Central memory CD8-positive, alpha-beta T cell (primary cell): ENCODE measurements around the gene FAM81A.
"Not testable (repeated sequence)": the region's sequence is repeated elsewhere in the genome, so short reads cannot be mapped to it uniquely, and the experiment has no call there.

ENCODE experiments used
- ATAC-seq: fragments of 150-1000 bp; cut with Tn5 transposase; replicated peaks from 2 replicates; pipeline ENCODE4 v1.10.0; 2022; ENCODE audit warnings: mild to moderate bottlenecking, moderate FRiP score, moderate number of reproducible peaks; ENCODE audit not compliant: poor library complexity, severe bottlenecking; ENCODE audit errors: extremely low read depth
- DNase-seq, 2 donors: peaks; one replicate each; pipeline ENCODE4 v3.0.0; 2021; ENCODE audit warnings: low spot score in 2 of 2
- H3K27ac Mint-ChIP-seq: one replicate; pipeline ENCODE4 v1.8.0; 2022; ENCODE audit warnings: low read depth, mild to moderate bottlenecking, moderate library complexity, mixed read lengths
- H3K27me3 Mint-ChIP-seq: one replicate; pipeline ENCODE4 v1.8.0; 2022; ENCODE audit warnings: mixed read lengths
- H3K36me3 Mint-ChIP-seq: one replicate; pipeline ENCODE4 v1.8.0; 2022; ENCODE audit warnings: mild to moderate bottlenecking, moderate library complexity, mixed read lengths; ENCODE audit not compliant: insufficient read depth
- H3K4me1 Mint-ChIP-seq: one replicate; pipeline ENCODE4 v1.8.0; 2022; ENCODE audit warnings: mixed read lengths
- H3K4me3 Mint-ChIP-seq: one replicate; pipeline ENCODE4 v1.8.0; 2022; ENCODE audit warnings: mild to moderate bottlenecking, moderate library complexity, mixed read lengths
- H3K9me3 Mint-ChIP-seq: one replicate; pipeline ENCODE4 v1.8.0; 2022; ENCODE audit warnings: mixed read lengths

Gene FAM81A

GRCh38 chr15:59406446-59406845 is 31.5 kb upstream of the FAM81A start:
- Mint-ChIP-seq H3K27me3 (peaks cover 47% of the 10 kb centered on the region), H3K9me3 (no peaks in the 10 kb centered on the region), H3K27ac (no peak overlapping the region), H3K4me1 (no peaks in the 10 kb centered on the region), H3K4me3 (no peak overlapping the region), H3K36me3 (no peaks in the 10 kb centered on the region)
- DNase-seq (no peak), ATAC-seq (no peak)

- Mint-ChIP-seq H3K27me3 (peaks cover 44% of the 10 kb centered on the region), H3K27ac (no peak overlapping the region), H3K9me3 (no peaks in the 10 kb centered on the region), H3K4me3 (no peak overlapping the region), H3K36me3 (no peaks in the 10 kb centered on the region), H3K4me1 (peaks cover 5% of the 10 kb centered on the region)
- DNase-seq: no peak
- no peak for ATAC-seq
These were observed 30.0 kb upstream of the FAM81A start for GRCh38 chr15:59407946-59408345.

- H3K27ac Mint-ChIP-seq: no peak overlapping the region
- H3K27me3 Mint-ChIP-seq: peaks cover 47% of the 10 kb centered on the region
- peaks cover 11% of the 10 kb centered on the region for H3K4me1 Mint-ChIP-seq
- no peak for DNase-seq
- no peak for ATAC-seq
- H3K4me3 Mint-ChIP-seq: no peak overlapping the region
- H3K9me3 Mint-ChIP-seq: no peaks in the 10 kb centered on the region
- H3K36me3 Mint-ChIP-seq: no peaks in the 10 kb centered on the region
These were observed 27.5 kb upstream of the FAM81A start for GRCh38 chr15:59410391-59410896.

- Mint-ChIP-seq H3K27me3 (peaks cover 39% of the 10 kb centered on the region), H3K4me1 (peaks cover 11% of the 10 kb centered on the region), H3K27ac (no peak overlapping the region), H3K36me3 (no peaks in the 10 kb centered on the region), H3K9me3 (no peaks in the 10 kb centered on the region), H3K4me3 (no peak overlapping the region)
- ATAC-seq (no peak), DNase-seq (no peak)
These were observed 24.4 kb upstream of the FAM81A start for GRCh38 chr15:59413577-59413976.

- Mint-ChIP-seq H3K9me3 (no peaks in the 10 kb centered on the region), H3K27ac (no peak overlapping the region), H3K4me3 (no peak overlapping the region), H3K36me3 (no peaks in the 10 kb centered on the region), H3K27me3 (peaks cover 24% of the 10 kb centered on the region), H3K4me1 (peaks cover 11% of the 10 kb centered on the region)
- no peak for DNase-seq
- no peak for ATAC-seq
These were observed 21.2 kb upstream of the FAM81A start for GRCh38 chr15:59416816-59417215.

- Mint-ChIP-seq H3K4me3 (no peak overlapping the region), H3K27ac (no peak overlapping the region), H3K36me3 (no peaks in the 10 kb centered on the region), H3K27me3 (peaks cover 27% of the 10 kb centered on the region), H3K9me3 (no peaks in the 10 kb centered on the region), H3K4me1 (no peaks in the 10 kb centered on the region)
- ATAC-seq (no peak), DNase-seq (no peak)
These were observed 18.8 kb upstream of the FAM81A start for GRCh38 chr15:59419170-59419569.

- H3K27me3 Mint-ChIP-seq: peaks cover 26% of the 10 kb centered on the region
- peak; percentile 83 for ATAC-seq
These were observed 17.9 kb upstream of the FAM81A start for GRCh38 chr15:59420108-59420507.

GRCh38 chr15:59420986-59421618 is 16.9 kb upstream of the FAM81A start:
- no peaks in the 10 kb centered on the region for H3K9me3 Mint-ChIP-seq

More at GRCh38 chr15:59420108-59420507, 17.9 kb upstream of the FAM81A start:
- Mint-ChIP-seq H3K9me3 (no peaks in the 10 kb centered on the region), H3K4me1 (no peaks in the 10 kb centered on the region), H3K4me3 (no peak overlapping the region), H3K36me3 (no peaks in the 10 kb centered on the region), H3K27ac (no peak overlapping the region)
- DNase-seq: no peak

GRCh38 chr15:59424616-59425015 is 13.4 kb upstream of the FAM81A start:
- Mint-ChIP-seq H3K4me1 (no peaks in the 10 kb centered on the region), H3K27ac (no peak overlapping the region), H3K9me3 (no peaks in the 10 kb centered on the region), H3K36me3 (no peaks in the 10 kb centered on the region), H3K4me3 (no peak overlapping the region), H3K27me3 (peaks cover 38% of the 10 kb centered on the region)
- no peak for ATAC-seq
- no peak for DNase-seq

More at GRCh38 chr15:59420986-59421618, 16.9 kb upstream of the FAM81A start:
- H3K4me1 Mint-ChIP-seq: no peaks in the 10 kb centered on the region
- H3K36me3 Mint-ChIP-seq: no peaks in the 10 kb centered on the region
- no peak for DNase-seq
- peaks cover 23% of the 10 kb centered on the region for H3K27me3 Mint-ChIP-seq
- peak overlapping the region; percentile 49 for H3K27ac Mint-ChIP-seq
- no peak overlapping the region for H3K4me3 Mint-ChIP-seq
- ATAC-seq: no peak

- H3K4me3 Mint-ChIP-seq, ATAC-seq, H3K36me3 Mint-ChIP-seq, H3K4me1 Mint-ChIP-seq, H3K9me3 Mint-ChIP-seq, H3K27ac Mint-ChIP-seq, DNase-seq: not testable (repeated sequence)
- H3K27me3 Mint-ChIP-seq: peaks cover 73% of the 10 kb centered on the region
These were observed 9.1 kb upstream of the FAM81A start for GRCh38 chr15:59428898-59429297.

GRCh38 chr15:59432389-59432788 is 5.6 kb upstream of the FAM81A start:
- Mint-ChIP-seq H3K27ac (no peak overlapping the region), H3K36me3 (peaks cover 1% of the 10 kb centered on the region), H3K4me1 (peaks cover 10% of the 10 kb centered on the region), H3K27me3 (peaks cover 86% of the 10 kb centered on the region), H3K4me3 (no peak overlapping the region), H3K9me3 (no peaks in the 10 kb centered on the region)
- DNase-seq: no peak
- no peak for ATAC-seq

- DNase-seq: no peak
- Mint-ChIP-seq H3K36me3 (peaks cover 3% of the 10 kb centered on the region), H3K9me3 (no peaks in the 10 kb centered on the region), H3K27ac (no peak overlapping the region), H3K27me3 (peaks cover 80% of the 10 kb centered on the region), H3K4me3 (no peak overlapping the region), H3K4me1 (peaks cover 13% of the 10 kb centered on the region)
- no peak for ATAC-seq
These were observed 3.5 kb upstream of the FAM81A start for GRCh38 chr15:59434481-59434880.

GRCh38 chr15:59436774-59437141 is 1.2 kb upstream of the FAM81A start:
- ATAC-seq (no peak), DNase-seq (no peak)
- peaks cover 13% of the 10 kb centered on the region for H3K4me1 Mint-ChIP-seq
- no peak overlapping the region for H3K27ac Mint-ChIP-seq
- H3K27me3 Mint-ChIP-seq: peaks cover 71% of the 10 kb centered on the region
- H3K9me3 Mint-ChIP-seq: no peaks in the 10 kb centered on the region
- H3K36me3 Mint-ChIP-seq: peaks cover 3% of the 10 kb centered on the region
- peak overlapping the region; percentile 69 for H3K4me3 Mint-ChIP-seq
